Measurements from ENCODE around the gene ACAP3. TPM values are rescaled to one million over a fixed set of nuclear protein-coding genes. Genes with fewer than 3 reads are reported as not detected.

Gene ACAP3
- polyA plus RNA-seq, 1 donor, result 54.6 TPM

DNA sequence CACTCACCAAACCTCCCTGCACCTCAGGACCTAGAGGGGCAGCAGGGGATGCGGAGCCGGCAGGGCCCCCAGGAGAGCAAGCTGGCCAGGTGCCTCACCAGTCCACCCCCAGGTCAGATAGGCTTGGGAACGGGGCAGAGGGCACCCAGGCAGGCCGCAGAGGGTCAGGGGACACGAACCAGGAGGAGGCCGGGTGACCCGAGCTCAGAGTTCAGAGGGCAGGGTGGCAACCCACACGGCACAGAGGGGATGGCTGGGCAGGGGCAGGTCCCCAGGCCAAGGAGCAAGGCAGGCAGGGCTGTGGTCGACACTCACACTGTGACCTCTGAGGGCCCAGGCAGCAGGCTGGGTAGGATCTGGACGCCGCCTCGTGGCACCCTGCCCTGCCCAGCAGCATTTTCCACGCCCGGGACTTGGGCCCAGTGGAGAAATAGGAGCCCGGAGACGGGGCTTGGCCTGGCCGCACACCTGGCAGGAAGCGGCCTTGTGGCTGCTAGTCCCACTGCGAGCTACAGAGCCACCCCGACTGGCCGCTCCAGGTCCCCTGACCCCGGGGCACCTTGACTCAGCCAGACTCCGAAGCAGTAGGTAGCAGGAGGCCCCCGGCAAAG lies 36.2 kb upstream of the ACAP3 start:
- no peak for DNase-seq

DNA sequence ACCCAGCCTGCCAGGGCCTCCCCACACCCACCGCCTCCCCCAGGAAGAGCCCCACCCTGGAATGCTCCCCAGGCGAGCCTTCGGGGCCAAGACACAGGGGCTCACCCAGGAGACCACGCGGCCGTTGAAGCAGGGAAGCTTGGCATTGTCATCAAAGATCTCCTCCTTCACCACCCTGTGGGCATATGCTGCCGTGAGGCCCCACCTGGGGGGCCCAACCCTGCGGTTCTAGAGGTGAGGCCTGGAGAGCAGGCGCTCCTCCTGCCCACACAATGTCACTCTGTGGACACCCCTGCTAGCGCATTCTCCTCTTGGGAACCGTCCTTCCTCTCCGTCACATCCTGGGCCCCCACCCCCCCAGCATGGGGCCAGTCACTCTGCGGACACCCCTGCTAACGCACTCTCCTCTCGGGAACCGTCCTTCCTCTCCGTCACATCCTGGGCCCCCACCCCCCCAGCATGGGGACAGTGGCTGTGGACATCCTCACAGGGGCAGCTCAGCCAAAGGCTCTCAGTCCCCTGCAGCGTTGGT lies 34.9 kb upstream of the ACAP3 start:
- DNase-seq, result no peak

DNA sequence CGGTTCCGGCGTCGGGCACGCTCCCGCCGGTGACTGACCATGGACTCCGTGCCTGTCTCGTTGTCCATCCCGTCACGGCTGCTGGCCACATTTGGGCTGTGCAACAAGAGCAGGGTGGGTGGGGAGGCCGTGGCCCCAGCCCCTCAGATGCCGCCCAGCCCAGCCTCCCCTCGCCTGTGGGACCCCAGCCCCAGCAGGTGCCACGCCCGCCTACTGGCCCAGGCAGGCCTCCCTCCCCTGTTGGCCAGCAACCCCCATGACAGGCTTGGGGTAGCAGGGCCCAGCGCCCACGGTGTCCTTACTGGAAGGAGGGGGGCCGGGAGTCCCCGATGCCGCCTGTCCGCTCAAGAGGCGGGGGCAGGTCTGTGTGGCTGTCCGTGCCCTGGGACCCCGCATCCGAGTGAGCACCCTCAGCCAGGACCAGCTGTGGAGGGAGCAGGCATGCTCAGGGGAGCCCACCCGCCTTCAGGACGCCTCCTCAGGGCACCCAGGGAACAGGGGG lies 34.4 kb upstream of the ACAP3 start:
- DNase-seq, result no peak

DNA sequence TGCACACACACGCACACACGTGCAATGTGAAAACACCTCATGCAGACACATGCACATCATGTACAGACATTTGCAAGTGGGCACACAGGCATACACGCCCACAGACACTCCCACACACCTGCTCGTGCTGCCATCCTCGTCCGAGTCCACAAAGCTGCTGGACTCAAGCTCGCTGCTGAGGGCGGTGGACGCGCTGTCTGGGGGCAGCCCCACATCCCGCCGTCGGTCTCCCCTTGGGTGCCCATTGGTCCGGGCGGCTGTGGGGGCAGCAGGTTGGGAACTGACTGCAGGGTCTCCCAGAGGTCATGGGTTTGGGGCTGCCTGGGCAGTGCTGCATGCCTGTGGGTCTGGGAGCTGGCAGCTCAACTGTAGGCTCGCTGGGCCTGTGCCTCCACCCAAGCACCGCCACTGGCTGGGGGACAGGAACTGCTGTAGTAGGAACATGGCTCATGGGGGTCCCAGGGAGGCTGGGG lies 33.9 kb upstream of the ACAP3 start:
- no peak for DNase-seq

DNA sequence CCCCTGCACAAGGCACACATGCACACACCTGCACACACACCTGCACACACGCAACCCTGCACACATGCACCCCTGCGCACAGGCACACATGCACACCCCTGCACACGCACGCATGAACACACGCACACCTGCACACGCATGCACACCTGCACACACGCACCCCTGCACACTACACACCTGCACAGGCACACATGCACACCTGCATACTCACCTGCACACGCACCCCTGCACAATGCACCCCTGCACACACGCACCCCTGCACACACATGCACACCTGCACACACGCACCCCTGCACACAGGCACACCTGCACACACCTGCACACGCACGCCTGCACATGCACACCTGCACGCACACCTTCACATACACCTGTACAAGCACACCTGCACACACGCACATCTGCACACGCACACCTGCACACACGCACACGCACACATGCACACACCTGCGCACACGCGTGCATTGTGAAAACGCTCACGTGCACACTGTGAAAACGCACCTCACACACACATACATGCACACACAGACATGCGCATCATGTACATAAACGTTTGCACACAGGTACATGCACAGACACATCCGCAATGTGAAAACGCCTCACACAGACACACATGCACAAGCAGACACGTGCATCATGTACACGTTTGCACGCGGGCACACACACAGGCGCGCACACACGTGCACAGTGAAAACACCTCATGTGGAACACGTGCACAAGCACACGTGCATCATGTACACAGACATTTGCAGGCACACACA lies 33.2 kb upstream of the ACAP3 start:
- no peak for DNase-seq

DNA sequence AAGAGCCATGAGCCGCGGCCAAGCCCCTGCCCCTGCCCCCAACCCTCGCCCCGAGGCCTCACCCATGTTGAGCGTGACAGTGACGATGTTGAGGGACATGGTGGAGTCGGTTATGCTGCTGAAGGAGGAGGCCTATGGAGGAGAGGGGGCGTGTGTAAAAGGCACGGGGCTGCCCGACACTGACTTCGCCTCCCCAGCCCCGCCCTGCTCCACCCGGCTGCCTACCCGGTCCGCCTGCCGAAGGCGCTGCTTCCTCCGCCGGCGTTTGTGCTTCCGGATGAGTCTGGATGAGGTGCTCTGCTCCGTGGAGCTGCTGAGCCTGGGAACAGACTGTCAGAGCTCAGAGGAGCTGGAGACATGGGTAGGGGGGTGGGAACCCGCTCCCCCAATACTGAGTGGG lies 32.5 kb upstream of the ACAP3 start:
- no peak for DNase-seq

DNA sequence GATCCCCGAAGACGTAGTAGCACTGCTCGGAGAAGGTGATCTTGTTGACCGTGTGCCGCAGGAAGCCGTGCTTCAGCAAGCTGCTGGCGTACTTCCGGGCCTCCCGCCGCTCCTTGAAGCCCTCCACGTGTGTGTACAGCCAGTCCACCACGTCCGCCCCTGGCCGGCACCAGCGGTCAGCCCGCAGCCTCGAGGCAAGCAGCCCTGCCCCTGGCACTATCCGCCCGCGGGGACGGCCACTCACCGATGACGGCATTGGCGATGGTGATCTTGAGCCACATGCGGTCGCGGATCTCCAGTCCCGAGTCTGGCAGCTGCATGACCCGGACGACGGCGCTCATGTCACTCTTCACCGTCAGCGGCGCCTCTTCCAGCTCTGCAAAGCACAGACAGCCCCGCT lies 30.5 kb upstream of the ACAP3 start:
- DNase-seq, result no peak

DNA sequence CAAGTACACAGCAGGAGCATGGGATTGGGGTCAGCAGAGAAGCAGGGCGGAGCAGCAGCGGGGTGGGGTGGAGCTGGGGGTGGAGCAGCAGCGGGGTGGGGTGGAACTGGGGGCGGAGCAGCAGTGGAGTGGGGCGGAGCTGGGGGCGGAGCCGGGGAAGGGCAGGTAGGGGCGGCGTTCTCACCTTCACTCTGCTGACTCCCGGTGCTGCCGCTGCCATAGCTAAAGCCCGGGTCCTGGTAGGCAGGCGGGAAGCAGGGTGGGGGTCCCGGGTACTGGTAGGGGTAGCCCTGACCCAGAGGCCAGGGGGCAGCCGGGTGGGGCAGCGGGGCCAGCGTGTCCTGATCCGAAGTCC lies 30.0 kb upstream of the ACAP3 start:
- DNase-seq, result no peak

DNA sequence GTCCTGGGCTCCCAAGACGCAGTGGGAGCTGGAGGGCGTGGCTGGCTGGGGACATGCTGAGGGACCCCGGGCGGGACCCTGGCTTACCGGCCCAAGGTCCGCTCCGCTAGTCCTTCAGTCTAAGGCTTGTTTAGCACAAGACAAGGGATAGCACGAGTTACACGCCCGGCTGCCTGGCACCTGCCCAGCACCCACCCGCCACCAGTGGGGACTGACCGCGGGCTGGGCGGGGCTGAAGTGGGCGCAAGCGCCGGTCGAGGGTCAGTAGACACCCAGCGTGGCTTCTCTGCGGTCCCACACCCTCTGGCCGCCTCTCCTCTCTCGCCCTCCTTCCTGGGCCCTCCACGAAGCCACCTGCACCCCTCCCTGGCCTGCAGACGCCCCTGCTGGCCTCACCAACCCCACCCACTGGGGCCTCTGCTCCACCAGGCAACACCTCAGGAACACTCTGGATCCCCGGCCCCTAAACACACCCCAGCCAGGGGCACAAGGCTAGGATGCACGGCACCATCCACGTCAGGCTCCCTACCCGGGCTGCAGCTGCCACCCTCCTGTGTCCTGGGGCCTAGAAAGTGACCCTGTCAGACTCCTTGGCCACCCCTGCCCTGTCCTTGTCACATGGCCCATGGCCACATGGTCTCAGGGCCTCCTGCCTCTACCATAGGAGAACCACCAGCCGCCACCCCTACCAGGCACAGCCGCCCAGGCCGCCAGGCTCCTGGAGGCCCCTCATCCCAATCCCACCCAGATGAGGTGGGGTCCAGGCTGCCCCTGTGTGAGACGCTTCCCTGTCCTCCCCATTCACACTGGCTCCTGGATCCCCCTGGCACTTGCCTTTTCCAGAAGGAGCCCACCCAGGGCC lies 29.4 kb upstream of the ACAP3 start:
- DNase-seq, result no peak

DNA sequence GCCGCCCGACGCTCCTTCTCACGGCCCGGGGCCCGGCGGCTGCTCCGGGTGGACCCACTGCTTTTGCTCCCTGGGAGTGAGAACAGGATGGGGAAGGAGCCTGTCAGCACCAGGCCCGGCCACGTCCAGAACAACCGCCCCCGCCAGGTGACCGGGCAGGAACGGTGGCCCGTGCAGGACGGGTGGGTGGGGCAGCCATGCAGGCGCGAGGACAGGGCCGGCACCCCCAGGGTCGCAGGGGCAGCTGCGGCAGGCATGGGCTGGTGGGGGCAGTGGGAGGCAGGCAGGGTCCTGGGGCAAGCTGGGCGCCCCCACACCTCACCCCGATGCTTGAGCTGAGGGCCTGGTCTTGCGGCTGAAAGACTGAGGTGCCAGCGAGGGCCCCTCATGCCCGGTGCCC lies 28.7 kb upstream of the ACAP3 start:
- DNase-seq, result no peak

DNA sequence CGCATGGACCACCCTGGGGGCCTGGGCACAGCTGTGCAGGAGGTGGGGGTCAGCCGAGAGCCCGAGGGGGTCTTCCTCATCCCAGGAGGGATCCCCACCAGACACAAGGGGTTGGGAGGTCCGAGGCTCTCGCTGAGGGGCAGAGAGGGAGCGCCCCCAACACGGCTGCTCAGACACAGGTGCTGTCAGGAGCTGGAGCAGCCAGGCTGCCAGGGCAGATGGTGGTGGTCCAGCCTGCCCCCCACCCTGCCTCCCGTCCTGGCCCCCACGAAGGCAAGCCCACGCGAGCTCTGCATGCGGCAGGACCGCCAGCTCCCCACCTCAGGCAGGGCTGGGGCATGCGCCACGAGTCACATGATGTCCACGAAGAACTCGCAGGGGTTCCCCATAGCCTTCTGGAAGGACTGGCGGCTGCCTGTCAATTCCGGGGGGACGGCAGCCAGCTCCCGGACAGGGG lies 28.1 kb upstream of the ACAP3 start:
- no peak for DNase-seq

DNA sequence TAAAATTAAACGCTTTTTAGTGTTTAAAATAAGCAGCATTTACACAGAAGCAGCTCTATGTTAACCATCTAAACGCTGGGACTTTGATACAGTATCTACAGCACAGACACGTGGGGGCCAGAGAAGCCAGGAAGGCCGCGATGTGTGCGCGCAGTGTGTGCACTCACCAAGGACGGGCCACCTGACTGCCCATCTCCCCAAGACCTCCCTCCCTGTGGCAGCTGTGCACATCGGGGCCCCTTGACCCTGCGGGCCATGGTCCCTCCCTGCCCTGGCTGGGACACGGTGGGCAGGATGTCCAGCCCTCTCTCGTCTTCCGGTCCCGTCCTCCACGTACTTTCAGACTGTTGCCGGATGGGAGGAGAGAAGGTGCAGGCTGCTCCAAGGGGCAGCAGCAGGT lies 27.6 kb upstream of the ACAP3 start:
- DNase-seq, result no peak

DNA sequence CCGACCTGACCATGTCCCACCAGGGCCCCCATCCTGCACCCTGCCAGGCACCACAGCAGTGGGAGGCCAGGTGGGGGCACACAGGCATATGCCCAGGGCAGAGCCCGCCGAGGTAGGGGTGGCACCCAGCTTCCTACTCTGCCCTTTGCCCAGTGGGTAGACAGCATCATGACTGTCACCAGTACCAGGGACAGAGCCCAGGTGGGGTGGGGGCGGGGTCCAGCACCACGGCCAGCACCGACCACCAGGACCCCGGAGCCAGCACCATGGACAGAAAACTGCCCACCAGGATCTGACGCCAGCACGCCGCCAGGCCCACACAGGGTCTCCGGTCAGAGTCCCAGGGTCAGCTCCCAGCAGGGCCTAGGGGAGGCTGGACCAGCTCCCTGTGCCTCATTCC lies 27.1 kb upstream of the ACAP3 start:
- no peak for DNase-seq

DNA sequence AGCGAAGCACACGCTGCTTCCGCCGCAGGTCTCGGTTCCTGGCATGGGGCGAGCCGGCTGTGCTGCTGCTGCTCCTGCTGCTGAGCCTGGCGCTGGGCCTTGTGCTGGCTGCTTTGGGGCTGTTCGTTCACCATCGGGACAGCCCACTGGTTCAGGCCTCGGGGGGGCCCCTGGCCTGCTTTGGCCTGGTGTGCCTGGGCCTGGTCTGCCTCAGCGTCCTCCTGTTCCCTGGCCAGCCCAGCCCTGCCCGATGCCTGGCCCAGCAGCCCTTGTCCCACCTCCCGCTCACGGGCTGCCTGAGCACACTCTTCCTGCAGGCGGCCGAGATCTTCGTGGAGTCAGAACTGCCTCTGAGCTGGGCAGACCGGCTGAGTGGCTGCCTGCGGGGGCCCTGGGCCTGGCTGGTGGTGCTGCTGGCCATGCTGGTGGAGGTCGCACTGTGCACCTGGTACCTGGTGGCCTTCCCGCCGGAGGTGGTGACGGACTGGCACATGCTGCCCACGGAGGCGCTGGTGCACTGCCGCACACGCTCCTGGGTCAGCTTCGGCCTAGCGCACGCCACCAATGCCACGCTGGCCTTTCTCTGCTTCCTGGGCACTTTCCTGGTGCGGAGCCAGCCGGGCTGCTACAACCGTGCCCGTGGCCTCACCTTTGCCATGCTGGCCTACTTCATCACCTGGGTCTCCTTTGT lies 26.0 kb upstream of the ACAP3 start:
- DNase-seq, result no peak

DNA sequence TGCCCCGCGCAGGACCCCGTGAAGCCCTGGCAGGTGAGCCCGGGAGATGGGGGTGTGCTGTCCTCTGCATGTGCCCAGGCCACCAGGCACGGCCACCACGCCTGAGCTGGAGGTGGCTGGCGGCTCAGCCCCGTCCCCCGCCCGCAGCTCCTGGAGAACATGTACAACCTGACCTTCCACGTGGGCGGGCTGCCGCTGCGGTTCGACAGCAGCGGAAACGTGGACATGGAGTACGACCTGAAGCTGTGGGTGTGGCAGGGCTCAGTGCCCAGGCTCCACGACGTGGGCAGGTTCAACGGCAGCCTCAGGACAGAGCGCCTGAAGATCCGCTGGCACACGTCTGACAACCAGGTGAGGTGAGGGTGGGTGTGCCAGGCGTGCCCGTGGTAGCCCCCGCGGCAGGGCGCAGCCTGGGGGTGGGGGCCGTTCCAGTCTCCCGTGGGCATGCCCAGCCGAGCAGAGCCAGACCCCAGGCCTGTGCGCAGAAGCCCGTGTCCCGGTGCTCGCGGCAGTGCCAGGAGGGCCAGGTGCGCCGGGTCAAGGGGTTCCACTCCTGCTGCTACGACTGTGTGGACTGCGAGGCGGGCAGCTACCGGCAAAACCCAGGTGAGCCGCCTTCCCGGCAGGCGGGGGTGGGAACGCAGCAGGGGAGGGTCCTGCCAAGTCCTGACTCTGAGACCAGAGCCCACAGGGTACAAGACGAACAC lies 25.2 kb upstream of the ACAP3 start:
- DNase-seq, result no peak

DNA sequence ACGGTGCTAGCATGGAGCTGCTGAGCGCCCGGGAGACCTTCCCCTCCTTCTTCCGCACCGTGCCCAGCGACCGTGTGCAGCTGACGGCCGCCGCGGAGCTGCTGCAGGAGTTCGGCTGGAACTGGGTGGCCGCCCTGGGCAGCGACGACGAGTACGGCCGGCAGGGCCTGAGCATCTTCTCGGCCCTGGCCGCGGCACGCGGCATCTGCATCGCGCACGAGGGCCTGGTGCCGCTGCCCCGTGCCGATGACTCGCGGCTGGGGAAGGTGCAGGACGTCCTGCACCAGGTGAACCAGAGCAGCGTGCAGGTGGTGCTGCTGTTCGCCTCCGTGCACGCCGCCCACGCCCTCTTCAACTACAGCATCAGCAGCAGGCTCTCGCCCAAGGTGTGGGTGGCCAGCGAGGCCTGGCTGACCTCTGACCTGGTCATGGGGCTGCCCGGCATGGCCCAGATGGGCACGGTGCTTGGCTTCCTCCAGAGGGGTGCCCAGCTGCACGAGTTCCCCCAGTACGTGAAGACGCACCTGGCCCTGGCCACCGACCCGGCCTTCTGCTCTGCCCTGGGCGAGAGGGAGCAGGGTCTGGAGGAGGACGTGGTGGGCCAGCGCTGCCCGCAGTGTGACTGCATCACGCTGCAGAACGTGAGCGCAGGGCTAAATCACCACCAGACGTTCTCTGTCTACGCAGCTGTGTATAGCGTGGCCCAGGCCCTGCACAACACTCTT lies 24.5 kb upstream of the ACAP3 start:
- DNase-seq, result no peak

DNA sequence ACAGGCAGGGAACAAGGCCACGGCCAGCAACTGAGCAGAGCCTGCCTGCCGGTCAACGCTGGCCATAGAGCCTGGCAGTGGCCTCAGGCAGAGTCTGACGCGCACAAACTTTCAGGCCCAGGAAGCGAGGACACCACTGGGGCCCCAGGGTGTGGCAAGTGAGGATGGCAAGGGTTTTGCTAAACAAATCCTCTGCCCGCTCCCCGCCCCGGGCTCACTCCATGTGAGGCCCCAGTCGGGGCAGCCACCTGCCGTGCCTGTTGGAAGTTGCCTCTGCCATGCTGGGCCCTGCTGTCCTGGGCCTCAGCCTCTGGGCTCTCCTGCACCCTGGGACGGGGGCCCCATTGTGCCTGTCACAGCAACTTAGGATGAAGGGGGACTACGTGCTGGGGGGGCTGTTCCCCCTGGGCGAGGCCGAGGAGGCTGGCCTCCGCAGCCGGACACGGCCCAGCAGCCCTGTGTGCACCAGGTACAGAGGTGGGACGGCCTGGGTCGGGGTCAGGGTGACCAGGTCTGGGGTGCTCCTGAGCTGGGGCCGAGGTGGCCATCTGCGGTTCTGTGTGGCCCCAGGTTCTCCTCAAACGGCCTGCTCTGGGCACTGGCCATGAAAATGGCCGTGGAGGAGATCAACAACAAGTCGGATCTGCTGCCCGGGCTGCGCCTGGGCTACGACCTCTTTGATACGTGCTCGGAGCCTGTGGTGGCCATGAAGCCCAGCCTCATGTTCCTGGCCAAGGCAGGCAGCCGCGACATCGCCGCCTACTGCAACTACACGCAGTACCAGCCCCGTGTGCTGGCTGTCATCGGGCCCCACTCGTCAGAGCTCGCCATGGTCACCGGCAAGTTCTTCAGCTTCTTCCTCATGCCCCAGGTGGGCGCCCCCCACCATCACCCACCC lies 23.6 kb upstream of the ACAP3 start, which contains the start of gene TAS1R3:
Gene TAS1R3, plus strand, starts transcription at position 213 of the 898 bp plus-strand sequence. Its CDS starts 66 bp downstream, at position 279.
- DNase-seq, result no peak

DNA sequence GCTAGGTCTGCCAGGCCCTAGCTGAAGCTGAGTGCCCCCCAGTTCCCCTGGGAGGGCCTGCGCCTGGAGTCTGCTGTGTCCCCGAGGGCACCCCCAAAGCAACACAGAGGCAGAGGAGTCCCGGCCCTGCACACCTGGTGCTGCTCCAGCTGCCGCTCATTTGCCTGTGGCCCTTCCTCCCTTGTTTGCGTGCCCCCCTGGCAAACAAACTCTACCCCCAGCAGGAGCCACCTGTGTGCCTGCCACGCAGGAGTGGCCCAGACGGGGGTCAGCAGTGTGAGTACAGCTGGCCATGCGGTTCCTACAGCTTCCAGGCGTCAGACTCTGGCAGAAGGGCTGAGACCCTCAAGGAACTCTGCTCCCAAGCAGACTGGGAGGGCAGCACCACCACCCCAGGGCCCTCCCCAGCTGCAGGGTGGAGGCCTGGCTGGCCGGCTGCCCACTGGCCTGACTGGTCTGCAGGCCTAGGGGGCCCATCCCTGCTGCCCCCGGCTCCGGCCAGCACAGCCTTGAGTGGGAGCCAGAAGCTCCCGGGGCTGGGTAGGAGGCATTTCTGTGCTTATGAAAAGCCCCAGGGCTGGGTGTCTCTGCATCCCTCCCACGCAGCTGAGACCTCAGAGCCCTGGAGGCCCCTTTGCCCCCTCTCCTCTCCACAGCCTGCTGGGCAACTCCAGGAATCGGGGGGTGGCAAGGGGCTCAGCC lies 22.8 kb upstream of the ACAP3 start:
- DNase-seq, result no peak

All from hindlimb muscle (tissue), 1 donor.